HEK293T (cell line): ENCODE results near the gene CEMP1.

Experiments
- BHLHE40 ChIP-seq: fragments of 450-650 bp; IDR thresholded peaks from 2 replicates; pipeline ENCODE4 v1.6.1; 2016; ENCODE audit warnings: mild to moderate bottlenecking, moderate library complexity, borderline replicate concordance
- FOXK2 ChIP-seq: fragments of 450-650 bp; IDR thresholded peaks from 2 replicates; pipeline ENCODE4 v1.6.1; 2016; ENCODE audit warnings: mild to moderate bottlenecking
- FOXM1 ChIP-seq: fragments of 450-650 bp; IDR thresholded peaks from 2 replicates; pipeline ENCODE4 v1.6.1; 2017; ENCODE audit warnings: mild to moderate bottlenecking, borderline replicate concordance
- LEF1 ChIP-seq: fragments of 450-650 bp; IDR thresholded peaks from 2 replicates; pipeline ENCODE4 v1.6.1; 2017; ENCODE audit warnings: mild to moderate bottlenecking, borderline replicate concordance
- NFRKB ChIP-seq: fragments of 450-650 bp; IDR thresholded peaks from 2 replicates; pipeline ENCODE4 v1.6.1; 2016; ENCODE audit warnings: mild to moderate bottlenecking, moderate library complexity
- SP1 ChIP-seq: fragments of 450-650 bp; IDR thresholded peaks from 2 replicates; pipeline ENCODE4 v1.6.1; 2017
- SUZ12 ChIP-seq: fragments of 450-650 bp; IDR thresholded peaks from 2 replicates; pipeline ENCODE4 v1.6.1; 2016; ENCODE audit warnings: mild to moderate bottlenecking
- TARDBP ChIP-seq: fragments of 450-650 bp; IDR thresholded peaks from 2 replicates; pipeline ENCODE4 v1.6.1; 2016

DNA sequence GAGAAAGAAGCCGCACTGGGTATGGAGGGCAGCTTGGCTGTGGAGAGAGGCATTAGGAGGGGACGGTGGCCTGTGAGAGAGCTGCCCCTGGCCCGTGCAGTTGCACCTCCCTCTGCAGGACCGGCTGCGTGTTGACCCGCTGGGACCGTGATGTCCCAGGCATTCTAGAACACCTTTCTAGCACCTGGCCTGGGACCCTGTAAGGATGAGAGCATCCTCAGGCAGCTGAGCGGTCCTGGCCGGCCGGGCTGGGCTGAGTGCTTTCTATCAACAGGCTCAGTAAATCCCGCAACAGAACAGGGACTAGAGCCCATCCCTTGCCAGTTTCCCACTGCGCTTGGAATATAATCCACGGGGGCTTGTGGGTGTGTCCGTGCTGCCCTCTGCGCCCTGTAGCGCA is 41.6 kb downstream of the CEMP1 start:
- TF ChIP-seq FOXM1: no peak
- TF ChIP-seq TARDBP: no peak
- TF ChIP-seq NFRKB: no peak
- no peak for TF ChIP-seq FOXK2
- no peak for TF ChIP-seq SP1
- no peak for TF ChIP-seq BHLHE40
- no peak for TF ChIP-seq SUZ12
- no peak for TF ChIP-seq LEF1
